GM12865 (cell line): ENCODE data around the gene SMAP1.

ENCODE experiments used
- DNase-seq: peaks from one replicate; pipeline ENCODE4 v3.0.0; 2010; ENCODE audit warnings: low read depth
- H3K4me3 ChIP-seq: 2 replicates; pipeline ENCODE4 v1.5.1; 2011; ENCODE audit warnings: mild to moderate bottlenecking, low read depth, low read length, control low read depth
- TF ChIP-seq, protein P1 (sequence below): IDR thresholded peaks from 2 replicates; pipeline ENCODE4 v1.5.1; 2011; ENCODE audit warnings: low read length, control low read depth, low read depth, inconsistent platforms; ENCODE audit not compliant: insufficient read depth; ENCODE audit errors: missing control alignments

SMAP1 gene

GRCh38 chr6:70693887-70694286 lies 26.2 kb downstream of the SMAP1 start:
- DNase-seq = no peak
- TF ChIP-seq, protein P1, sequence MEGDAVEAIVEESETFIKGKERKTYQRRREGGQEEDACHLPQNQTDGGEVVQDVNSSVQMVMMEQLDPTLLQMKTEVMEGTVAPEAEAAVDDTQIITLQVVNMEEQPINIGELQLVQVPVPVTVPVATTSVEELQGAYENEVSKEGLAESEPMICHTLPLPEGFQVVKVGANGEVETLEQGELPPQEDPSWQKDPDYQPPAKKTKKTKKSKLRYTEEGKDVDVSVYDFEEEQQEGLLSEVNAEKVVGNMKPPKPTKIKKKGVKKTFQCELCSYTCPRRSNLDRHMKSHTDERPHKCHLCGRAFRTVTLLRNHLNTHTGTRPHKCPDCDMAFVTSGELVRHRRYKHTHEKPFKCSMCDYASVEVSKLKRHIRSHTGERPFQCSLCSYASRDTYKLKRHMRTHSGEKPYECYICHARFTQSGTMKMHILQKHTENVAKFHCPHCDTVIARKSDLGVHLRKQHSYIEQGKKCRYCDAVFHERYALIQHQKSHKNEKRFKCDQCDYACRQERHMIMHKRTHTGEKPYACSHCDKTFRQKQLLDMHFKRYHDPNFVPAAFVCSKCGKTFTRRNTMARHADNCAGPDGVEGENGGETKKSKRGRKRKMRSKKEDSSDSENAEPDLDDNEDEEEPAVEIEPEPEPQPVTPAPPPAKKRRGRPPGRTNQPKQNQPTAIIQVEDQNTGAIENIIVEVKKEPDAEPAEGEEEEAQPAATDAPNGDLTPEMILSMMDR = no peak
- no peak overlapping the region for H3K4me3 ChIP-seq

- no peak for DNase-seq
- H3K4me3 ChIP-seq = no peak overlapping the region
- TF ChIP-seq, protein P1 = no peak
Observed at GRCh38 chr6:70694371-70694770, 26.7 kb downstream of the SMAP1 start.

- no peak overlapping the region for H3K4me3 ChIP-seq
- no peak for DNase-seq
- TF ChIP-seq, protein P1 = no peak
Observed at GRCh38 chr6:70700922-70701876, 33.5 kb downstream of the SMAP1 start.

DNA sequence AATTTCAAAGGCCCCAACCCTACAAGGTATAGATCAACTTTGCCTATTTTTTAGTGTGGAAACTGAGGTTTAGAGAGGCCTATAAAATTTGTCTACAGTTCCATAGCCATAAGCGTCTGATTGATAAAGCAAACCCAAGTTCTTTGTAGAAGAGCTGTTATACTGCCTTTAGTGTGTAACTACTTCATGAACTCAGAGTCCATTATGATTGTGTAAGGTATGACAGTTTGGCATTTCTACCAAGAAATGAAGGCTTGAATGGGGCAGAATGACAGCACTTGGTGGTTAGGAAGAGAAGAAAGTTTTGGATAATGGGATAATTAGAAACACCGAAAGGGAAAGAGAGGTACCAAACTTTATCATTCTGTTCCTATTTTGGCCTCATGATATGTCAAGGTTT lies 38.1 kb downstream of the SMAP1 start:
- H3K4me3 ChIP-seq = no peak overlapping the region
- TF ChIP-seq, protein P1 = no peak
- no peak for DNase-seq

DNA sequence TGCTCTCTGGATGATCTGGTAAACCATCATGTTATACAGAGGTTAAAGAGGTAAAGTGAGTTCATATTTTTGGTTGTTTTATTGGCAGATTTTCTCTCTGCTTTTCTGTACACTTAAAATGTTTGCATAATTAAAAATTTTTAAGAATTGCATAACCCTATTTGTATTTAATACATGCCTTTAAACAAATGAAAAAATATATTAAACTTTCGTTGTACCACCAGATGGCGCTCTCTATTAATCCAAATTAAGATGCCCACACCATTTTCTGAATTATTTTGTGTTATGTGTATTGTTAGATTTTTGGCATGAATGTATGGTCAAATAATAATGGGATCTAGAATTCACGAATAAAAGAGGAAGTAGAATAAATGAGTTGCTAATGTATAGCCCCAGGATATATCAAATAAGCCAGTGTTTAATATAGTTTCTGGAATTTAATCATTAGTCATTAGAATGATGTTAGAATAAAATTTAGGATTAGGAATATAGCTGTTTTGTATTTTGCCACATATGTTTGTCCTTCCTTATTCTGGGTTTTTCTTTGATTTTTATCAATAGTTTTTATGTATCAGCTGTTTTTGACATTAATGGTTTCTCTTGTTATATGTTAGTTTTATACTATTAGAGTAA lies 38.9 kb downstream of the SMAP1 start:
- TF ChIP-seq, protein P1 = peak; percentile 28
- no peak overlapping the region for H3K4me3 ChIP-seq
- peak; percentile 60 for DNase-seq

DNA sequence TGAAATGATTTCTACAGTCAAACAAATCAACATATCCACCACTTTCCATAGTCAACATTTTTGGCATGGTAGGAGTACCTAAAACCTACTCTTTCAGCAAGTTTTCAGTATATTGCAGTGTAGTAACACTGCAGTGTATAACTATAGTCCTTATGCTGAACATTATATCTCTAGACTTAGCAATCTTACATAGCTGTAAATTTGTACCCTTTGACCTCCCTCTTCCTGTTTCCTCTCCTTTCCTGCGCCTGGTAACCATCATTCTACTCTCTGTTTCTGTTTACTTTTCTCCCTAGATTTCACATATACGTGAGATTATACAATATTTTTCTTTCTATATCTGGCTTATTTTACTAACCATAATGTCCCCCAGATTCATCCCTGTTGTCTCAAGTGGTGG lies 40.2 kb downstream of the SMAP1 start:
- H3K4me3 ChIP-seq = no peak overlapping the region
- TF ChIP-seq, protein P1 = no peak
- DNase-seq = no peak
